Lung microvascular endothelial cell (primary cell): ENCODE results near the gene CADPS2. TPM values are rescaled to one million over a fixed set of nuclear protein-coding genes. Genes with fewer than 3 reads are reported as not detected.
A peak's percentile ranks its signal among the peaks of the same experiment; 100 is the strongest.

Experiments used
- DNase-seq, 2 donors: peaks; one replicate each; pipeline versions ENCODE4 v3.0.0 to v3.0.0-alpha.2; 2010; ENCODE audit warnings: low read depth in 2 of 2
- total RNA-seq: library from RNA; depleted of rRNA; stranded (reverse); fragments of >200 nt; gene quantifications from 2 replicates; pipeline ENCODE4 v1.2.1, GENCODE V29; 2014

CADPS2 gene
- total RNA-seq, 1 donor from 2014 or later: 48.0 TPM

GRCh38 chr7:122457325-122457724 lies 428.9 kb downstream of the CADPS2 start:
- no peak for DNase-seq

- DNase-seq: no peak
These were observed 431.3 kb downstream of the CADPS2 start for GRCh38 chr7:122454776-122455507.

DNA sequence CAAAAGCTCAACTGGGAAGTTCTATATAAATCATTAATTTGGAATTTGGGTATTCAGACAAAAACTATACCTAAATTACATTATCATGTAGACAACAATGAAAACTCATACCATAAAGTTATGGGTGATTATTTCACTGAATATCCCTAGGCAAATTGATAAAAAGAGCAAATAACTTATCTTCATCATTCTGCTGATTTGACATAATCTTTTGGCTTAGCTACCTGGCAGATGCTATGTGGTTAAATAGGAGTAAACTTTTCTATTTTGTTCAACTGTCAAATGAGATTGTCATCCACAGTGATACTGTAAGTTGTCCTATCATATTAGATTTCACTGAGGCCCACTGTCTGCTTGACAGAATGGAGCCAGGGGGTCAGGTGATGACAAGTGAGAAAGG lies 432.8 kb downstream of the CADPS2 start:
- no peak for DNase-seq

DNA sequence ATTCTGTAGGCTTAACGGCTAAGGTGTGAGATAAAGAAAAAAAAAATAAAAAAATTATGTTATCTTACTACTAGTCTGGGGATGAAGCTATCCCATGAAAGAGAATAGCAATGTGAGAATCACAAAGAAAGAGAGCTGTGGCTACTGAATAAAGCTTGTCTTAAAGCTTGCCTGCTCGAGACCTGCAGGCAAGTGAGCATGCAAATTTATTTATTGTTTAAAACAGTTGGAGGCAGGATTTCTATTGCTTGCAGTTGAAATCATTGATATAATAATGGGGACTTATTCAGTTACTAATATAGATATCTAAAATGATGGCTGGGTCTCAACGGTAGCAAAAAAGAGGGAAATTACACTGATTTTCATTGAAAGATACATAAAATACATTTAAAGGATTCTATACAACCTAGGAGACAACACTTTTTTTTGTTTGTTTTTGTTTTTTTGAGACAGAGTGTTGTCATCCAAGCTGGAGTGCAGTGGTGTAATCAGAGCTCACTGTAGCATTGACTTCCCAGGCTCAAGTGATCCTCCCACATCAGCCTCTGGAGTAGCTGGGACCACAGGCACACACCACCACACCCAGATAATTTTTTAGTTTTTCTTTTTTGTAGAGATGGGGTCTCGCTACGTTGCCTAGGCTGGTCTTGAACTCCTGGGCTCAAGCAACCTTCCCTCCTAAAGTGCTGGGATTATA lies 437.2 kb downstream of the CADPS2 start:
- DNase-seq: no peak

DNA sequence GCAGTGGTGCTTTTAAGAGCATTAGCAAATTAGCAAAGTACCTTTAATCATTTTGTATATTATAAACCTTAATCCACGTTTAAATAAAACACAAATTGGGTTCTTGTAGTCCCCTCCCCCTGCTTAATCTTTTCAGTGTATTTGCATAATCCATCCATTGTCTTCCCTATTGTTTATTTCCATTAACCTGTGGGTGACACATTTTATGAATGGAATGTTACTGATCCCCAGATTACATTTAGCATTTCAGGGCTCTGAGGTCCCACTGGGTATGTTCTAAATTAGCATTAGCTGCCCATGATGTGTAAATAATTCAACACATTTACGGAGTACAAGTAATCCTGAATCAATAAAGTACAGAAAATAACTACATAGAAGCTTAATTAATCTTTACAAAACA lies 443.3 kb downstream of the CADPS2 start:
- no peak for DNase-seq

DNA sequence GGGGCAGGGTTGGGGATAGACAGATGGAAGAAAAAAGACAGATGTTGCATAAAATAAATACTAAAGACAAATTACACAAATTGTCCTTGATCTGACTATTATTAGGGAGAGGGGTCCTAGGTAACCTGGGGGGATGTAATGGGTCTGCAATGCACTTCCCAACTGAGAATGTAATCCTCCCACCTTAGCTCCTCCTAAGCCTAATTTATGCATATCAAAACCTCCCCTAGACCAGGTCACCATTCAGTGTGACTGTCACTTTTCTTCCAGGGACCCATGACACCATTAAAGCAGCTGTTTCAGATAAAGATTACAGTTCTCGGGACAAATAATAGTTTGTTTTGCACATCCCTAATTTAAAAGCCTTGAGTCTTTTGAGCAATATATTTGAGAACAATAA lies 447.8 kb downstream of the CADPS2 start:
- no peak for DNase-seq

DNA sequence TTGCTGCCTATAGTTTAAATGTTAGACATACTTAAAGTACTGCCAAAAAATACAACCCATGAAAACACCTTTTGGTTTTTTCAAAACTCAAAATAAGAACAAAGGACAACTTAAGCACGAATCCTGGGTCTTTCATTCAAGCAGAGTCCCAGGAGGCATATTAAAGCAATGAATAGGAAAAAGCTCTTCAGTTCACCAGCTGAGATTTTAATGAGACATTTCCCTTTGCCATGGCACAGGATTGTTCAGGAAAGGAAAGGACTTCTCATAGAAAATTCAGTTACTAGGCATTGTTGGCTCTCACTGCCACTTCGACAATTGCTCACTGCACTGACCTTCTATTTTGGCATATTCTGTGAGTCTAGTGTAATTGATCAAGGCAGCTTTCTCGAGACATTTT lies 448.3 kb downstream of the CADPS2 start:
- peak in 1 of 2 donors; percentile 8 for DNase-seq

- no peak for DNase-seq
These were observed 452.5 kb downstream of the CADPS2 start for GRCh38 chr7:122433765-122434164.

DNA sequence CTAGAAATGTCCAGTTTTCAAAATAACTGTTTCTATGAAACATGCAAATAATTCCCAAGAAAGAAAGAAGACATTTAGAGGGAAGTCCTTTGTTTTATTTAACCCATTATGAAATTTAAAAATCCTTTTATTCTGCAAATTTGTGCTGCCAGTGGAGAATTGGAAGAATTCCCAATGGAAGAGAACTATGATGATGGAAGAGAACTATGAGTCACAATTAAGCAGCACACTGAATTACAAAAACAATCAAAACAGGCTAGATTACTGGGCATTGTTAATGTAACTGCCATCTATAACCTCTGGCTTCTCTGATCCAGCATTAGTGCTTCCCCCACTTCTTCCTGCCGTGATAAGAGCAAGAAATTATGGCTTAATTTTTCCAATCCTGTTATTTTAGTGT lies 455.6 kb downstream of the CADPS2 start:
- DNase-seq: peak; percentile 73 to 80

- no peak for DNase-seq
These were observed 456.3 kb downstream of the CADPS2 start for GRCh38 chr7:122429926-122430325.

GRCh38 chr7:122425731-122426130 lies 460.5 kb downstream of the CADPS2 start:
- peak in 1 of 2 donors; percentile 24 for DNase-seq

GRCh38 chr7:122423591-122423990 lies 462.7 kb downstream of the CADPS2 start:
- DNase-seq: no peak

DNA sequence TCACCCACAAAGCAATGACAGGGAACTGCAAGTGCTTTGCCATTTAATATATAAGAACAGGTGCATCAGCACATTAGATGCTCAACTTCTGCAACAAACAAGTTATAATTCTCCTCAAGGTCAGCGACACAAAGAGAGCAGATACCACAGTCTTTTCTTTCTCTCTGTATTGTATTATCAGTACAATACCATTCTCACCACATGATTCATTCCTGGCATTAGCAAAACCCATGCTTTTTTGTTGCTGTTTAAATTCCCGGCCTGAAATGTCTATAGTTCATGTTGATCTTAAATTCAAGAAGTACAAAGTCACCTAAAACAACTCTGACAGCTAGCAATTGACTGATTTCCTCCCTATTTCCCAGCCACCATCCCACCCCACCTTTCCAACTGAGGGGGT lies 469.9 kb downstream of the CADPS2 start:
- DNase-seq: no peak

DNA sequence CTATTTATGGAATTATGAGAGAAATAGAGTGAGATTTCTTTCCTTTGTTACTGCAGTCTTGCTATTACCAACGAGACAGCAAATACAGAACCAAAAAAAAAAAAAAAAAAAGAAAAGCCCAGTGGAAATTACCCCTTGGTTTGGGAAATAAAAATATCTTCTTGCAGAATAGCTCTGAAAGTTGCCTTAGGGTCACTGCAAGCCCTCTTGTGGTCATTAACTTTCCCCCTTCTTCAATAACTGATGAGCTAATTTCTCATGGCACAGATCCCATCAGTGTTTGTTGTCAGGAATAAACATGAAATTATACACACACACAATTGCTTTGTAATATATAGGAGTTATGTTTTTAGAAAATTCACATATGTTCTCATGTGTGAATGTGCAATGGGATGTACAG lies 470.8 kb downstream of the CADPS2 start:
- DNase-seq: no peak

DNA sequence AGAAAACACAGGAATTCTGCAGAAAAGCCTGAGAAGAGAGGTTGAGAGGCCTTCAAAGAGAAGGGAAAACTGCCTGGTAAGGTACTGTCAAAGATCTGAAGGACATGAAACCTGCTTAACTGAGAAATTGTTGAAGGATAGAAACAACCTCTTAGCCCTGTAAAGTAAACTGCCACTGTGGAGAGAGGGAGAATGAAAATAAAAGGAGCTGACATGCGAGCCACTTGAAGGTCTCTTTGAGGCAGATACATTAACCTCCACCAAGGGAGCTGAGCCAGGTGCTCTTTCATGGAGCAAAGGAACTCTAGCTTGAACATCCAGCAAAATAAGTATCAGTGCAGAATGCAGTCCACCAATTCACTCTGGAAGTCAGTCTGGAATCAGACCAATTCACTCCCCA lies 472.9 kb downstream of the CADPS2 start:
- DNase-seq: no peak

GRCh38 chr7:122412883-122413282 lies 473.4 kb downstream of the CADPS2 start:
- no peak for DNase-seq

DNA sequence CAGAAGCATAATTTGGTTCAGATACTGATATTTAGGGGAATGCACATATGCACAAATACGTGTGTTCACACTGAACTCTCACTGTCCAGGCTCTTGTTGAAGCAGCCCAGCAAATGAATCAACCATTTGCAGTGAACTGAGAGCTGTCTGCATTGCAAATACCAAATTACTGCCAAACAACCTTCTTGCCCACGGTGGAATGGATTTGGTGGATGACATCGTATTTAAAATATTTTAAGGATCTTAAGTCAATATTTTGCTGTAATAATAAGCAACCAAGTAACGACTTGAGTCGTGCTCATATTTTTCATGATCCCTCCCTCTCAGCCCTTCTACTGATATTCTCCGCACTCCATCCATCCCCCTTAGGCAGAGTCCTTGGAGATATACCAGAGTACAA lies 473.8 kb downstream of the CADPS2 start:
- no peak for DNase-seq

GRCh38 chr7:122407195-122407594 lies 479.1 kb downstream of the CADPS2 start:
- no peak for DNase-seq

GRCh38 chr7:122403113-122403512 lies 483.1 kb downstream of the CADPS2 start:
- no peak for DNase-seq

DNA sequence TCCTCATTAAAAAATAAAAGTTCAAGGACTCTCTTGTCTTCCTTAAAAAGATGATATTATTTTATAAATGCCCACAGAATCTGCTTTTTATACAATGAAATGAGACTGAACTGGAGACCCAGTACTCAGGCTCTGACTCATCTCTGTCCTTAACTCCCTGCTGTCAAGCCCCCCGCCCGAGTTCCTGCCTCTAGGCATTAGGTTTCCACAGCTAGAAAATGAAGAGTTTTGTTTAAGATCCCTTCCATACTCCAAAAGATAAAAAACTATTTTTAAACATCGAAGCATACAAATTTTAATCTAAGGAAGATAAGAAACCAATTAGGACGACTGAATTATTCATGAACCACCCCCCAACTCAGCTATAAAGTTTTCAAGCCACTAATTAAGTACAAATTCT lies 484.0 kb downstream of the CADPS2 start:
- DNase-seq: no peak

DNA sequence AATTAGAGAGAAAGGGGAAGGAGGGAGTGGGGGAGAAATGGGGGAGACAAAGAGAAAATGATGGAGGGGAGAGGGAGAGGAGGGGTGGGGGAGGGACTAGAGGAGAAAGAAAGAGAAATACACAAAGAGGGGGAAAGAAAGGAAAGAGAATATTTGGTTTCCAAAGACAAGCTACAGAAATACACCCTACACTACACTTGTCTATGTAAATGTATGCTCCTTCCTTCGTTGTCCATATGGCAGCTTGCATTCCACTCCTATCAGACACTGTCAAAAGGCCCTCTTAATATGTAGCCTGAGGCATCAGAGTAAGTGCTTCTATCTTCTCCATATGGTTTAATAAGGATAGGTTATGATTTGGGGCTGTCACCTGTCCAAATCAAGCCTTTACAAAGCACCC lies 488.9 kb downstream of the CADPS2 start:
- DNase-seq: no peak

GRCh38 chr7:122394512-122394911 lies 491.7 kb downstream of the CADPS2 start:
- no peak for DNase-seq

- DNase-seq: no peak
These were observed 501.7 kb downstream of the CADPS2 start for GRCh38 chr7:122384528-122384927.
